Activated CD4-positive, alpha-beta T cell treated with anti-CD3 and anti-CD28 coated beads for 36 hours (primary cell): ENCODE measurements around the gene ZSWIM7. TPM values are rescaled to one million over a fixed set of nuclear protein-coding genes. Genes with fewer than 3 reads are reported as not detected.
A peak's percentile ranks its signal among the peaks of the same experiment; 100 is the strongest.
"Not testable (repeated sequence)": the region's sequence is repeated elsewhere in the genome, so short reads cannot be mapped to it uniquely, and the experiment has no call there.

Experiments
- ATAC-seq: fragments of 200-7000 bp; cut with Tn5 transposase; one replicate; pipeline ENCODE4 v1.10.0; 2021; ENCODE audit warnings: mild to moderate bottlenecking, moderate library complexity
- CTCF ChIA-PET: fragments of 350-600 bp; sonication (Branson Sonifier 250); formaldehyde crosslinking; loops from one replicate; lab custom pipeline; 2021; ENCODE audit warnings: antibody characterized with exemption; lab: Charles Lee
- POLR2A ChIA-PET: fragments of 350-600 bp; sonication (Branson Sonifier 250); formaldehyde crosslinking; loops from one replicate; lab custom pipeline; 2021; ENCODE audit warnings: antibody characterized with exemption, inconsistent platforms; lab: Charles Lee
- DNase-seq: peaks from one replicate; pipeline ENCODE4 v3.0.0-alpha.2; 2020
- H3K27ac Mint-ChIP-seq: one replicate; pipeline ENCODE4 v1.8.0; 2021; ENCODE audit warnings: mixed read lengths
- H3K27me3 Mint-ChIP-seq: one replicate; pipeline ENCODE4 v1.8.0; 2021; ENCODE audit warnings: mixed read lengths
- H3K36me3 Mint-ChIP-seq: one replicate; pipeline ENCODE4 v1.8.0; 2021; ENCODE audit warnings: low read depth, mixed read lengths
- H3K4me1 Mint-ChIP-seq: one replicate; pipeline ENCODE4 v1.8.0; 2021; ENCODE audit warnings: mixed read lengths
- H3K4me3 Mint-ChIP-seq: one replicate; pipeline ENCODE4 v1.8.0; 2021; ENCODE audit warnings: mild to moderate bottlenecking, moderate library complexity, mixed read lengths
- H3K9me3 Mint-ChIP-seq: one replicate; pipeline ENCODE4 v1.8.0; 2021; ENCODE audit warnings: low read depth, mixed read lengths
- intact Hi-C, 2 experiments: fragments of 100-400 bp; cut with DNase I in 1 of 2; cut with micrococcal nuclease in 1 of 2; formaldehyde crosslinking; loops; one replicate each; pipeline versions ENCODE4 v1.14.2 to v1.15.1; 2022 to 2024; cut with DNase I, micrococcal nuclease
- total RNA-seq, 2 experiments: library from RNA; stranded (reverse); gene quantifications; one replicate each; pipeline ENCODE4 v1.2.3, GENCODE V29; 2021

Gene ZSWIM7
- total RNA-seq, 2 experiments from 2014 or later = 11.2 to 11.7 TPM

DNA sequence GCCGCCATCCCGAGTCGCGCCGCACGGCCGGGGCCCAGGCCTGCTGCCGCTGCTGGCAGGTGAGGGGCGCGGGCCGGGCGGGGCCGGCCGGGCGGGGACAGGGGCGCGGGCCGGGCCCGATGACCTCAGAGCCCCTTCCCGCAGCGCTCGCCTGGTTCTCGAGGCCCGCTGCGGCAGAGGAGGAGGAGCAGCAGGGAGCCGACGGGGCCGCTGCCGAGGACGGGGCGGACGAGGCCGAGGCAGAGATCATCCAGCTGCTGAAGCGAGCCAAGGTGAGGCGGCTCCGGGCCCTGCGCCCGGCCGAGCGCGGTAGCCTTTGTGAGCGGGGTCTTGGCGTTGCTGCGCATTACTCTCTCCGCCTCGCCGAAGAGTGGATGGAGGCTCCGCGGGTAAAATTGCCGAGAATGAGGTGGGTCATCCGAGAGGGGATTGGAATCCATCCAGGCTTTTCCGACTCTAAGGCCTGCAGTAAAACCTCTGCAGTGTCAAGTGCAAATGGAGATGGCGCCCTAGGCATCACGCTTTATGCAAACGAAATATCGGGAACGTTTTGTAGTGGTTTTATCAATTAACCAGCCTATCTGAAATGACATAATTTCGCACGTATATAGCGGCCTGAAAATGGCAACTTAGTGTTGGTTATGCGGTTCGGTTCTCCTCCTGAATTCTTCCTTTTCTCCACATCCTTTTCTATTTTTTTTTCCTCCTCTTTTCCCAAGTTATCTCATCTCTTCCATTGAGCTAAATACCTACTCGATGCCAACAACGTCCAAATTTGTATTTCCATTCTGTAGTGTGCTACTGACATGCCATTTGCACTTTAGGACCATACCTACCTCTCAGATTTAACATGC lies 697 bp upstream of the ZSWIM7 start:
- peak overlapping the region; percentile 90 for H3K4me3 Mint-ChIP-seq
- no peaks in the 10 kb centered on the region for H3K27me3 Mint-ChIP-seq
- CTCF ChIA-PET = interaction anchor here (0.6 to 2.2 kb wide), 9 partner anchors 9 to 199 kb away, joined by 3 to 12 read pairs (median 3); partner anchors contain the start of gene ADORA2B
- H3K4me1 Mint-ChIP-seq = peaks cover 22% of the 10 kb centered on the region
- DNase-seq (peak; percentile 69), ATAC-seq (no peak)
- POLR2A ChIA-PET = interaction anchor here (0.6 to 1.4 kb wide), 4 partner anchors 14 to 1055 kb away, joined by 3 to 6 read pairs (median 4); no protein-coding TSS in a partner anchor
- H3K27ac Mint-ChIP-seq = peak overlapping the region; percentile 95
- intact Hi-C loops = loop anchor here (1.0 to 5.0 kb wide), 9 partner anchors 27 to 381 kb away; partner anchors contain the start of genes ADORA2B (in 2 of the 2), NCOR1 (in 1 of the 2) and UBB (in 1 of the 2)
- peaks cover 3% of the 10 kb centered on the region for H3K9me3 Mint-ChIP-seq
- H3K36me3 Mint-ChIP-seq = peaks cover 48% of the 10 kb centered on the region

DNA sequence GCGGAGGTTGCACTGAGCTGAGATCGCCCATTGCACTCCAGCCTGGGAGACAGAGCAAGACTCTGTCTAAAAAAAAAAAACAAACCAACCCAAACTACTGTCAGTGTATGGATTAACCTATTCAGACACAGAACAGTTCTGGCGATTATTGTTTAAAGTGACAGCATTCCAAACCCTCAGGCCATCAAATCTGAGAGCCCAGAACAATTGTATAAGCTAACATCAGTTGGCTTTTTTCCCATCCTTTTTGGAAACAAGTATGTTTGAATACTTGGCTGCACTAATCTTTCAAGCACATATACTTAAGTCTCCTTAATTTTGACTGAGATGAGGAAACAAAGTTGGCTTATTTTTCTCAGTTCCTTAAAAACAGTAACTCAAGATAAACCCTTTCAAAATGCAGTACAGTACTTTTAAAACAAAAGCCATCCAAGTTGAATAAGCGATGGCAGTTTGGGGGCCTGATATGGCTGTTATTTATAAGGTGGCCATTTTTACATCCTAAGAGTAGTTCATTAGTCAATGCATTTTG lies 1.4 kb downstream of the ZSWIM7 start:
- POLR2A ChIA-PET = no interaction called here
- intact Hi-C loops = loop anchor here (1.0 to 5.0 kb wide), 6 partner anchors 29 to 738 kb away; partner anchors contain the start of gene ADORA2B (in 1 of the 2)

DNA sequence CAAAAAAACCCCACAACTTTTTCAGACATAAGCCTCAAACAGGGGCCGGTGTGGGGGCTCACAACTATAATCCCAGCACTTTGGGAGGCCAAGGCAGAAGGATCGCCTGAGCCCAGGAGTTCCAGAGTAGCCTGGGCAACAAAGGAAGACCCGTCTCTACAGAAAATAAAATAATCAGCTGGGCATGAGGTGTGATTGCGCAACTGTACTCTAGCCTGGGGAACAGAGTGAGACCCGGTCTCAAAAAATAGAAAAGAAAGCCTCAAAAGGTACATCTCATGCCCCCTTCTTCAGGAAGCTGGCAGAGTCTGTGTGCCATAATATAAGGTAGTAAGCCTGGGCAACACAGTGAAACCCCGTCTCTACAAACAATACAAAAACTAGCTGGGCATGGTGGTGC lies 3.2 kb downstream of the ZSWIM7 start:
- Mint-ChIP-seq H3K4me3 (no peak overlapping the region), H3K36me3 (peaks cover 12% of the 10 kb centered on the region), H3K9me3 (no peaks in the 10 kb centered on the region), H3K27ac (no peak overlapping the region), H3K4me1 (peaks cover 9% of the 10 kb centered on the region), H3K27me3 (no peaks in the 10 kb centered on the region)
- intact Hi-C loops = loop anchor here in 1 of 2 experiments (5.0 kb wide), 1 partner anchor 109 kb away; no protein-coding TSS in a partner anchor
- ATAC-seq = no peak
- ChIA-PET POLR2A (no interaction called here), CTCF (interaction anchor here (0.6 to 1.0 kb wide), 2 partner anchors 11 to 55 kb away, joined by 3 read pairs; no protein-coding TSS in a partner anchor)
- no peak for DNase-seq

More for the DNA sequence above, 1.4 kb downstream of the ZSWIM7 start:
- ATAC-seq (no peak), DNase-seq (no peak)
- Mint-ChIP-seq H3K4me3 (peak overlapping the region; percentile 90), H3K9me3 (peaks cover 3% of the 10 kb centered on the region), H3K36me3 (peaks cover 30% of the 10 kb centered on the region), H3K27me3 (no peaks in the 10 kb centered on the region), H3K4me1 (peaks cover 22% of the 10 kb centered on the region), H3K27ac (no peak overlapping the region)
- CTCF ChIA-PET = interaction anchor here (0.9 to 2.2 kb wide), 6 partner anchors 48 to 495 kb away, joined by 3 to 12 read pairs (median 3); partner anchors contain the start of gene ADORA2B

DNA sequence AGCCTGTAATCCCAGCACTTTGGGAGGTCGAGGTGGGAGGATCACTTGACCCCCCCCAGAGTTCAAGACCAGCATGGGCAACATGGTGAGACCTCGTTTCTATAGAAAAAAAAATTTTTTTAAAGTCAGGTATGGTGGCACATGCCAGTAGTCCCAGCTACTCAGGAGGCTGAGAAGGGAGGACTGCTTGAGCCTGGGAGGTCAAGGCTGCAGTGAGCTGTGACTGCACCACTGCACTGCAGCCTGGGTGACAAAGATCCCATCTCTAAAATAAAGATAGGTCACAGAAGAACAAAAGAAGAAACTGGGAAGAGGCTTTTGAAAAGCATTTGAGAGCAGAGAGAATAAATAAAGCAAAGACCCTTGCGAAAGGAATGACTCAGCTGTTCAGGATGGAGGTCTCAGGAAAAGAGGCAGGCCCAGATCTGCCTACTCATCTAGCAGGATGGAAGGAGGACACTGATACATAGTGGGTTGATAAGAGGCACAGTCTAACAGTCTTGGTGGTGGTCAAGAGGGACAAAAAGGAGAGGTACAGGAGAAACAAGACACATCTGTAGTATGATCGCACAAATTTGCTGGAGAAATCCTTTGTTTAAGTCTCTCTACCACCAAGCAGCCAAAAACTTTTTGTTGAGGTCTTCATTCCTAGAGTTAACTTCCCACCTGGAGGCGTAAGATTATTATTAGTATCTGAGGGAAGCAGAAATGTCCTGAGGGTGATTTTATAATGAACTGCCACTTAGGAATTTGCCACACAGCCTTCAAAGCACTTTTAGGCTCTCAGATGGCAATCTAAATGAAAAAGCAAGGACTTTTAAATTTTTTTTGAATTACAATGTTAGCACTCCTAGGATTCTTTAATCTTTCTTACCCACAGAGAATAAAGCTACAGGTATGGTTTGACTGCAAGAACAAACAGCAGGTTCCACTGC lies 17.6 kb downstream of the ZSWIM7 start:
- ATAC-seq = peak; percentile 16
- POLR2A ChIA-PET = interaction anchor here (0.8 kb wide), 1 partner anchor 34 kb away, joined by 5 read pairs; no protein-coding TSS in a partner anchor

DNA sequence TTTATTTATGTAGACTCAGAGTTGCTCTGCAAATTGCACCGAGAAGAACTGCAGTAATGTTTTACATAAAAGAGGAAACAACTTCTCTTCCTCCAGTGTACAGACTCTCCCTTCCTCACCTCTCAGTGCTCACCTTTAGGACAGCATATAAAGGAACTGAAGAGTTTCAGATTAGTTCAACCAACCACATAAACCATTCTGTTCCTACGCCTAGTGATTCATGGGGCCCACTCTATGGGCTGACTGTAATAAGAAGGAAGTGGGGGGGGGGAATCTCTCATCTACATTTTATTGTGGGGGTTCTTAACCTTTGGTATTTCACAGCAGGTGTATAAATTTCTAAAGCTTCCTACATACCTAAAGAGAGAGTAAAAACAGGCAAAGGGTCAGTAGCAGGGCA lies 18.3 kb downstream of the ZSWIM7 start:
- CTCF ChIA-PET = interaction anchor here (0.7 kb wide), 1 partner anchor 15 kb away, joined by 5 read pairs; no protein-coding TSS in a partner anchor
- intact Hi-C loops = loop anchor here (1.0 to 2.0 kb wide), 3 partner anchors 22 to 46 kb away; no protein-coding TSS in a partner anchor

More for the DNA sequence above, 17.6 kb downstream of the ZSWIM7 start:
- peaks cover 19% of the 10 kb centered on the region for H3K4me1 Mint-ChIP-seq
- peaks cover 38% of the 10 kb centered on the region for H3K36me3 Mint-ChIP-seq
- DNase-seq = no peak
- peak overlapping the region; percentile 32 for H3K27ac Mint-ChIP-seq
- H3K4me3 Mint-ChIP-seq = no peak overlapping the region
- no peaks in the 10 kb centered on the region for H3K27me3 Mint-ChIP-seq
- CTCF ChIA-PET = interaction anchor here (0.6 to 0.7 kb wide), 3 partner anchors 10 to 24 kb away, joined by 3 to 5 read pairs (median 3); no protein-coding TSS in a partner anchor
- intact Hi-C loops = loop anchor here (1.0 to 2.0 kb wide), 3 partner anchors 23 to 45 kb away; no protein-coding TSS in a partner anchor
- H3K9me3 Mint-ChIP-seq = no peaks in the 10 kb centered on the region

DNA sequence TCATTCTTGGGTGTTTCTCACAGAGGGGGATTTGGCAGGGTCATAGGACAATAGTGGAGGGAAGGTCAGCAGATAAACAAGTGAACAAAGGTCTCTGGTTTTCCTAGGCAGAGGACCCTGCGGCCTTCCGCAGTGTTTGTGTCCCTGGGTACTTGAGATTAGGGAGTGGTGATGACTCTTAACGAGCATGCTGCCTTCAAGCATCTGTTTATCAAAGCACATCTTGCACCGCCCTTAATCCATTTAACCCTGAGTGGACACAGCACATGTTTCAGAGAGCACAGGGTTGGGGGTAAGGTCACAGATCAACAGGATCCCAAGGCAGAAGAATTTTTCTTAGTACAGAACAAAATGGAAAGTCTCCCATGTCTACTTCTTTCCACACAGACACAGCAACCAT lies 20.5 kb downstream of the ZSWIM7 start:
- intact Hi-C loops, H3K9me3 Mint-ChIP-seq, DNase-seq, POLR2A ChIA-PET, H3K4me3 Mint-ChIP-seq, H3K27me3 Mint-ChIP-seq, H3K27ac Mint-ChIP-seq, ATAC-seq, CTCF ChIA-PET: not testable (repeated sequence)
- H3K4me1 Mint-ChIP-seq = peaks cover 19% of the 10 kb centered on the region
- H3K36me3 Mint-ChIP-seq = peaks cover 37% of the 10 kb centered on the region

More for the DNA sequence above, 18.3 kb downstream of the ZSWIM7 start:
- POLR2A ChIA-PET = no interaction called here
- ATAC-seq (peak; percentile 100), DNase-seq (peak; percentile 58)
- Mint-ChIP-seq H3K9me3 (no peaks in the 10 kb centered on the region), H3K27ac (no peak overlapping the region), H3K36me3 (peaks cover 37% of the 10 kb centered on the region), H3K27me3 (no peaks in the 10 kb centered on the region), H3K4me3 (no peak overlapping the region), H3K4me1 (peaks cover 19% of the 10 kb centered on the region)

DNA sequence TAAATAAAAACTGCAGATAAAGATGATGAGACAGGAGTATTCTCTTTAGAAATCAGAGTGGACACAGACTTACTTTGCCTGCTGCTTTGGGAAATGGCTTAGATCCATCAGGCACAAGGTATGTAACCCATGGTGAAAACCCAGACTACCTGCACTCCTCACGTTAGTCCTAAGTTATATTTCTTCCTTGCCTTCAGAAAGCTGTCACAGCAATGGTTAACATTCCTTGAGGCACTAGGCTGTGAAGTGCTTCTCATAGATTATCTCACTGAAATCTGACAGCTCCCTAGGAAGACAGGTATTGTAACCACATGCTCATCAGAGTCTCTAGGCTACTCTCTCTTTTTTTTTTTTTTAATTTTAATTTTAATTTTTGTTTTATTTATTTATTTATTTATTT lies 20.9 kb downstream of the ZSWIM7 start:
- ChIA-PET CTCF (no interaction called here), POLR2A (no interaction called here)
- no peak for DNase-seq
- Mint-ChIP-seq H3K27ac (no peak overlapping the region), H3K27me3 (no peaks in the 10 kb centered on the region), H3K36me3 (peaks cover 33% of the 10 kb centered on the region), H3K4me1 (peaks cover 19% of the 10 kb centered on the region), H3K9me3 (no peaks in the 10 kb centered on the region), H3K4me3 (no peak overlapping the region)
- intact Hi-C loops = no loop called here
- no peak for ATAC-seq

DNA sequence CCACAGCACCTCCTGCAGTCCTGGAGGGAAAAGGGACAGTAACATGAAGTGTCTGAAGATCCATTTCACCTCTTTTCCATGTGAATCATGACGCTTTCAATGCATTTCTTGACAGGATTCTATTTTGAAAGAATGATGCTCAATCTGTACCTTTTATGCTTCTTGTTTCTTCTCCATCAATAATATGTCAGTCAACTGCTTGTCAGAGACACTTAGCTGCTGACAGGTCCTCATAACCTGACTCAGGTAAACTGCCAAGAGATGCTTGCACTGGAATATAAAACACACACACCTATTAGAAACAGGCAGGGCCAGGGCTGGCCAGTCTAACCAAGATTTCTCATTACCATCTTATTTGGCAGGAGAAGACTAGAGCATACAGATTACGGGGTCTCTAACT lies 21.6 kb downstream of the ZSWIM7 start:
- ATAC-seq (no peak), DNase-seq (no peak)
- no peak overlapping the region for H3K27ac Mint-ChIP-seq
- ChIA-PET CTCF (interaction anchor here (0.6 kb wide), 1 partner anchor 559 kb away, joined by 3 read pairs; no protein-coding TSS in a partner anchor), POLR2A (no interaction called here)
- H3K36me3 Mint-ChIP-seq = peaks cover 28% of the 10 kb centered on the region
- no peak overlapping the region for H3K4me3 Mint-ChIP-seq
- H3K27me3 Mint-ChIP-seq = no peaks in the 10 kb centered on the region
- intact Hi-C loops = no loop called here
- no peaks in the 10 kb centered on the region for H3K9me3 Mint-ChIP-seq
- H3K4me1 Mint-ChIP-seq = peaks cover 19% of the 10 kb centered on the region

DNA sequence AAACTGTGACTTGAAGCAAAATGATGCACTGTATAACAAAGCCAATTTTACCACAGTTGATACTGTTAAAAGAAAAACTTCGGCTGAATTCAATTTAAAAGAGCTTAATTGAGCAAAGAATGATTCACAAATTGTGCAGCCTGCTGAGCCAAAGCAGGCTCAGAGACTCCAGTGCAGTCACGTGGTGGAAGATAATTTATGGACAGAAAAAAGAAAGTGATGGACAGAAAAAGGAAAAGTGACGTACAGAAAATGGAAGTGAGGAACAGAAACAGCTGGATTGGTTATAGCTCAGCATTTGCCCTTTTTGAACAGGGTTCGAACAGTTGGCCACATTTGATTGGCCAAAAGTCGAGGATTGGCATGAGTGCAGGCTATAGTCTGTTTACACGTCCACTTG lies 25.7 kb downstream of the ZSWIM7 start:
- DNase-seq = no peak
- no peak for ATAC-seq
- no peak overlapping the region for H3K27ac Mint-ChIP-seq
- H3K4me3 Mint-ChIP-seq = no peak overlapping the region
- peaks cover 4% of the 10 kb centered on the region for H3K27me3 Mint-ChIP-seq
- CTCF ChIA-PET = interaction anchor here (0.7 kb wide), 1 partner anchor 96 kb away, joined by 3 read pairs; no protein-coding TSS in a partner anchor
- no peaks in the 10 kb centered on the region for H3K9me3 Mint-ChIP-seq
- peaks cover 9% of the 10 kb centered on the region for H3K36me3 Mint-ChIP-seq
- intact Hi-C loops = no loop called here
- no peaks in the 10 kb centered on the region for H3K4me1 Mint-ChIP-seq
- POLR2A ChIA-PET = no interaction called here

DNA sequence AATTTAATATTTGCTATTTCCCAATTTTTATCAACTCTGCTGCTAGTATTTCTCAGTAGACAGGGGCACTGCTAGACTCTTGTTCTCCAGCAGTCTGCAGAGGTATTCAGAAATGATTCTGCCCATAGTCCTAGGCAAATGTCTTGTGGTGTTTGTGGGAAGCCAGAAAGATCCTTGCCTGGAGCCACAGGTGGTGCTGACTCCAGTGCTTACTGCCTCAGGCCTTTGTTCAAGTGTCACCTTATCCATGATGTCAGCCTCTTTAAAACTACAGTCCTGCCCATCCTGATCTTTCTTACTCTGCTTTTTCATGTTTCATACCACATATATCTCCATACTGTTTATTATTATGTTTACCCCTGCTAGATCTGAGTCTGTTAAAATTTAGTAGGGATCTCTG lies 26.5 kb downstream of the ZSWIM7 start:
- intact Hi-C loops = no loop called here
- CTCF ChIA-PET = no interaction called here
- peaks cover 4% of the 10 kb centered on the region for H3K27me3 Mint-ChIP-seq
- H3K36me3 Mint-ChIP-seq = peaks cover 7% of the 10 kb centered on the region
- no peaks in the 10 kb centered on the region for H3K9me3 Mint-ChIP-seq
- H3K27ac Mint-ChIP-seq = no peak overlapping the region
- no peak for DNase-seq
- POLR2A ChIA-PET = no interaction called here
- no peaks in the 10 kb centered on the region for H3K4me1 Mint-ChIP-seq
- no peak overlapping the region for H3K4me3 Mint-ChIP-seq
- ATAC-seq = no peak
